GM19467 (cell line): ENCODE measurements around the gene DNMT3L.
"Not testable (repeated sequence)": the region's sequence is repeated elsewhere in the genome, so short reads cannot be mapped to it uniquely, and the experiment has no call there.

Experiments
- ATAC-seq: cut with Tn5 transposase; IDR thresholded peaks from one replicate; pipeline ENCODE4 v1.9.1; 2021; ENCODE audit warnings: mild to moderate bottlenecking, moderate library complexity; ENCODE audit not compliant: unreplicated experiment

The DNMT3L gene

DNA sequence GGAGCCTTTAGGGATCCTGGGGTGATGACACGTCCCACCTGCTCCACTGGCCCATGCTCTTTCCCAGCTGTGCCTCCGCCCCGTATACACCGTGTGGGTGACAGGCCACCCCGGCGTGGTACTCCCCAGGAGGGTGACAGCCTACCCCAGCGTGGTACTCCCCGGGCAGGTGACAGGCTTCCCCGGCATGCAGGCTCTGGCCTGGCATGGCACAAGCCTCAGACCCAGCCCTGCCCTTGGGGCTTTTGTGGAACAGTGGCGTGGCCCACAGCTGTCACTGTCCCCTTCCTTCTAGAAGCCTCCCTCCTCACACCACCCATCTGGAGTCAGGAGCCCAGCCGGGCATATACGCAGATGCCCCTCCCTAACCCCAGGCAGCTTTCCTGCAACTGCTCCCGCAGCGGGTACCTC is 33.5 kb upstream of the DNMT3L start:
- no peak for ATAC-seq

DNA sequence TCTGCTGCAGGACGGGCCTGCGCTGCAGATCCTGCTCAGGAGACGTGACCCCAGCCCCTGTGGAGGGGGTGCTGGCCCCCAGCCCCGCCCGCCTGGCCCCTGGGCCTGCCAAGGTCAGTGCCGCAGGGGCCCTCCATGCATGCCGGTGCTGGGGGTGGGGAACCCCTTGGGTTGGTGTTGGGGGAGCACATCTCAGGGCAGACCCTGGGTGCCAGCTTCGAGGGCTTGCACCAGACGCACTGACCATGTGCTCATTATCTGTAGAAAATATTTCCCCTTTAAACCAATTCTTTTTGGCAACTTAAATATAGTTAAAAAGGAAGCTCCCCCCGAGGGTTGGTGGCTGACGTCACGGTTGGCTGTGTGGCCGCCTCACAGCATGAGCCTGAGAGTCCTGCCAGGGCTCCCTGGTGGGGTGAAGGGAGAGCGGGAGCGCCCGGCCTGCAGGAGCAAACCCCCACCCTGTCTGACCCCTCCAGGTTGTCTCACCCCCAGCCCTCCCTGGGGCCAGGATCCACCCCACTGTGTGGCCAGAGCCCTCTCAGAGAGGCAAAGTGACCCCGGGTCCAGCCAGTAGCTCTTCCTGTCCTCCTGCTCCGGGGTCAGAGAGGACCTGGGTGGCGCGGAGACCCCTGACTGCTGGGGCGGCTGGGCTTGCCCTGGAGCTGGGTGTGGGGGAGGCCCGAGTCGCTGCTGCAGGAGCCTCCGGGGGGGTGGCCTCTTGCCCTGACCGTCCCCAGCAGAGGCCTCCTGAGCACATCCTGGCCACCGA is 32.9 kb upstream of the DNMT3L start:
- ATAC-seq, result no peak

DNA sequence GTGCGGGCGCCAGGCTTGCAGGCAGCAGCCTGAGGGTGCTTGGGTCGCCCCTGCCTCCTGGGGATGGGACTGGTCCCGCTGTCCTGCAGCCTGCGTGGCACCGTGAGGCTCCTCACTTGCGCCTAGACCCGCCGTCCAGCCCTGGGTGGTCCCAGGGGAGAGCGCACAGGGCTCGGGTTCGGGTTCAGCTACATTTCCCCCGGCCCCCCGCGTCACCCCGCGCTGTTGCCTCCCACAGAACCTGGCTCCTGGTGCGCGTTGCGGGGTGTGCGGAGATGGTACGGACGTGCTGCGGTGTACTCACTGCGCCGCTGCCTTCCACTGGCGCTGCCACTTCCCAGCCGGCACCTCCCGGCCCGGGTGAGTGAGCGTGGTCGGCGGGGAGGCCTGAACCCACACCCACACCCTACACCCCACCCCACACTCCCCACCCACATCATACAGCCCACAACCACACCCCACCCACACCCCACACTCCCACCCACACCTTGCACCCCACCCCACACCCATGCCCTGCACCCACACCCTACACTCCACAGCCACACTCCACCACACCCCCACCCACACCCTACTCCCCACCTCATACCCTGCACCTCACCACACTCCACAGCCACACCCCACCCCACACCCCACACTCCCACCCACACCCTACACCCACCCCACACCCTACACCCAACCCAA is 32.0 kb upstream of the DNMT3L start:
- ATAC-seq, result no peak

DNA sequence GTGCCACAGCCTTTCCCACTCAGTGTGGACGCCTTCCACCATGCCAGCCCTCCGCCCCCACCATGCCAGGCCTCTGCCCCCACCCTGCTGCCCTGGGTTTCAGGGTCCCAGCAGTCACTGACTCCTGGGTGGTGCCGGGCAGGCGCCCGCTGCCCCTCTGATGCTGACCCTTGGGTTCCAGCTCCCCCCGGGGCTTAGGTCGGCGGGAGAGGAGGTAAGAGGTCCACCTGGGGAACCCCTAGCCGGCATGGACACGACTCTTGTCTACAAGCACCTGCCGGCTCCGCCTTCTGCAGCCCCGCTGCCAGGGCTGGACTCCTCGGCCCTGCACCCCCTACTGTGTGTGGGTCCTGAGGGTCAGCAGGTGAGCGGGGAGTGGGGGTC is 31.1 kb upstream of the DNMT3L start:
- ATAC-seq, result no peak

DNA sequence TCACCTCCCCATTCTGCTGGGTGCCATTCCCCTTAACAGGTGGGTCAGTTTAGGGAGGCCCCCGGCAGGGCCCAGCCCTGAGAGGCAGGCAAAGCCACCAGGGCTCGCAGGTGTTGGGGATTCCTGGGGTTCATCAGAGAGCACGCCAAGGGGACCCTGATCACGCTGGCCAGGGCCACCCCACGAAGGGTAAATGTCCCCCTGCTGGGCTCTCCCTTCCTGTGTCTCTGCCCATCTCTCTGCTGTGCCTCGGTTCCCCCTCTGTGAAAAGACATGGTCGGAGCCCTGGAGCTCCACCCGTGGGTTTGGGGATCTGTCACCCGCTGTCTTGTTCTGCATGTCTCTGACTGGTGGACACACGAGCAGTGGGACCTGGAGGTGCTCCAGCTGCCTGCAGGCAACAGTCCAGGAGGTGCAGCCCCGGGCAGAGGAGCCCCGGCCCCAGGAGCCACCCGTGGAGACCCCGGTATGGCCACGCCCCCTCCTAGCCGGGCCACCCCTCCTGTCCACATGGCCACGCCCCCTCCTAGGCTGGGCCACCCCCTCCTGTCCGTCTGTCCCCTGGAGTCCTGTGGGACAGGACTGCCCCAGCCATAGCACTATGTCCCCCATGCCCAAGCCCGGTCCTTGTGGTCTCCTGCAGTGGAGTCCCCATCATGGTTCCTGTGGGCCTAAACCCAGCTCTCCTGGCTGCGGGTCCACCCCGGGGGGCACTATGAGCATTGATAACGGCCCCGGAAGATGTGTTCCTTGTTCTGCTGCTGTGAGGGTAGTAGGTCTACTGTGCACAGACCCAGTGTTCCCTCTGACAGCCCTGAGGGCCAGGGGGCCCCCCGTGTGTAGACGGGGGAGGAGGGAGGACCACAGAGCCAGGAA is 30.5 kb upstream of the DNMT3L start:
- ATAC-seq, result no peak

DNA sequence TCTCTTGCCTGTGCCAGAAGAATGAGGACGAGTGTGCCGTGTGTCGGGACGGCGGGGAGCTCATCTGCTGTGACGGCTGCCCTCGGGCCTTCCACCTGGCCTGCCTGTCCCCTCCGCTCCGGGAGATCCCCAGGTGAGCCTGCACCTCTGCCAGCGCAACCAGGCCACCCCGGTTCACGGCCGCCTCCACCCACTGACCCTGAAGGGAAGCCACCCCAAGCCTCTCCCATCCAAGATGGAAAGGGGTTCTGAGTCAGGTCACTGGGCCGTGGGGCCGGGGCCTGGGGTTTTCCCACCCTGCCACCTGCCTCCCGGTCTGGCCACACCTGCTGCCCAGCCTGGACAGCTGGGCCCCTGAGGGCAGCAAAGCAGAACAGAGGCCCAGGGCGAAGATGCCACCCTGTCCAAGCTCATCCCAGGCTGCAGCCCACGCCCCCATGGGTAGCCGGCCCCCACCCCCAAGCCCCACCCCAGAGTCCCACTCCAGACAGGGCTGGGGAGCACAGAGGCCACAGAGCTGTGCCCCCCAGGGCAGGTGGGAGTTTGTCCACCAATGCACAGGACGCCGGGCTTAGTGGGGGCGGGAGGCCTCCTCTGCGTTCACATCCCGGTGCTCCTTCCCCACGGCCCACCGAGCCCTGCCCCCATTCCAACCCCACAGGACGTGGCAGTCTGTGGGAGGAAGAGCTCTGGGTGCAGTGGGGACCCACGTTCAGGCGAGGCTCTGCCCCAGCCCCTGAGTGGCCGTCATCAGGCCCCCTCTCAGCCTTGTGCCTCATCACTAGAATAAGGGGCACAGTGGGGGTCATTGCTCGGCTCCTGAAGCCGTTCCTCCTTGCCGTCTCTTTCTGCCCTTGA is 29.6 kb upstream of the DNMT3L start:
- no peak for ATAC-seq

DNA sequence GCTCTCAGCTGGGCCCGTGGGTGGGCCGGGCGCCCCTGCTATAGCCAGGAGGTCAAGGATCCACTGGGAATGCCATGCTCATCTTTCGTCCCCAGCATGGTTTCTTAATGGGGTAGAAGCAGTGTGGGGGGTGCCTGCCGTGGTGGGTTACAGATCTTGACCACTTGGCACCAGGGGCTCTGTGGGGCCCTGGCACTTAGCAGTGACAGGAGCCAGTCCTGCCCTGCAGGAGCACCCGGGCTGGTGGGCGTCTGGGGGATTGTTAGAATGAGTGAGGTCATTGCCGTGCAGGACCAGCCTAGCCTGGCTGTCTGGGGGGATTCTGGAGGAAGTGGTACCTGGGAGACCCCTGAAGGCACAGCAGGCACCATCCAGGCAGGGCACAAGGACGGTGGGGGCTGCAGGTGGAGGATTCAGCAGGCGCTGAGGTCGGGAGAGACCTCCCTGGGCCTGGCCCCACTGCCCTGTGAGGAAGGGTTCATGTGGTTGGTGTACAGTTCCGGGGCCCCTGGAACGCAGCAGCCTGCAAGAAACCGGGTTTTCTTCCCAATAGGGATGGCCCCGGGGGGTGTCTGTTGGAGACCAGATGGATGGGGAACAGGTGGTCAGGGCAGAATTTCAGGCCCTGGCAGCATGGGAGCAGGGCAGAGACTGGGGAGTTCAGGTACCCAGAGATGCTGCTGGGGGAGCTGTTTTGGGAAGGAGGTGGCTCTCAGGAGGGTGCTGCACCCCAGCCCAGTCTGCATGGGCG is 28.8 kb upstream of the DNMT3L start:
- ATAC-seq, result no peak

DNA sequence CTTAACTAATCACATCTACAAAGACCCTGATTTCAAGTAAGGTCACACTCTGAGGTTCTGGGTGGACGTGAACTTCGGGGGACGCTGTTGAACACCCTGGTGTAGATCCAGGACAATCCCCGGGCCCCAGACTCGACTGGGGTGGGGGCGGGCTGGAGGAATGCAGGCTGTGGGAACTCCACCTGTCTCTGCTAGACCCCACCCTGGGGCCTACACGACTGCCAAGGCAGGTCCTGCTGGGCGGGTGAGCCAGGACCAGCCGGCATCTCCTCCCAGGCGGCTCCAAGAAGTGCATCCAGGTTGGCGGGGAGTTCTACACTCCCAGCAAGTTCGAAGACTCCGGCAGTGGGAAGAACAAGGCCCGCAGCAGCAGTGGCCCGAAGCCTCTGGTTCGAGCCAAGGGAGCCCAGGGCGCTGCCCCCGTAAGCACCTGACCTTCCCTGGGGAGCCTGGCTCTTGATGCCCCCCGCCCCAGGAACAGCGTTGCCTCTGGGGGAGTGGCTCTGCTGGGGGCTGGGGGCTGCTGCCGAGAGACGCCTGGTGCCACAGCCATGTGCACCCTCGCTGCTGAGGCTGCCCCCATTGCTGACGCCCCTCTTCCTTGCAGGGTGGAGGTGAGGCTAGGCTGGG is 27.8 kb upstream of the DNMT3L start:
- ATAC-seq, result no peak

DNA sequence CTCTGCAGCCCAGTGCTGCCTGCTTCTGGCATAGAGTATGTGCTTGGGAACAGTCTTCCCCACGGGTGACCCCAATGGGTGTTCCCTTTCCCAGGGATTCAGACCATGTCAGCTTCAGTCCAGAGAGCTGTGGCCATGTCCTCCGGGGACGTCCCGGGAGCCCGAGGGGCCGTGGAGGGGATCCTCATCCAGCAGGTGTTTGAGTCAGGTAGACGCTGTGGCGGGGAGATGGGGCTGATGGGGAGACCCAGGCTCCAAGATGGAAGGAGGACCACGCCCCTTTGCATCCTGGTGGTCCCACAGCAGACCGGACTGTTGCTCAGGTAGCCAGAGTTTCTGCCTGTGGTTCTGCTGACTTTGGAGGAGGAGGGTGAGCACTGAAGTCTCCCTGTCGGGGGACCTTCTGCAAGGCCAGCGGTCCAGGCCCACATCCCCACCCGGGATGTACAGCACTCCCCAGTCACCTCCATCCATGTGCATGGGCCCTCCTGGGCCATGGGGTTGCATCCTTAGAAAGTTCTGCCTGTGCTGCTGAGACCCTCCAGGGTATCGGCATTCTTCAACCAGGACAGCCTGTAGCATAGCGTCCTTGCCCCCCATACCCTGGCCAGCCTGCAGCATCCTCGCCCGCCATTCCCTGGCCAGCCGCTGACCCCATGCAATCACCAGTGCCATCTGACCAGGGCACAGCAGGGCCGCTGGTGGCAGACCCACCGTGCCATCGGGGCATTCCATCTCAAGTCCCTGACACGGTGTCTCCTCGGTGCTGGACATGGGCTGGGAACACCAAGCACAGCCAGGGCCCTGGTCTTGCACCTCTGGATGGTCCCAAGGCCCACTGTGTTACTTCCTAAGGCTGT is 26.8 kb upstream of the DNMT3L start:
- ATAC-seq, result no peak

DNA sequence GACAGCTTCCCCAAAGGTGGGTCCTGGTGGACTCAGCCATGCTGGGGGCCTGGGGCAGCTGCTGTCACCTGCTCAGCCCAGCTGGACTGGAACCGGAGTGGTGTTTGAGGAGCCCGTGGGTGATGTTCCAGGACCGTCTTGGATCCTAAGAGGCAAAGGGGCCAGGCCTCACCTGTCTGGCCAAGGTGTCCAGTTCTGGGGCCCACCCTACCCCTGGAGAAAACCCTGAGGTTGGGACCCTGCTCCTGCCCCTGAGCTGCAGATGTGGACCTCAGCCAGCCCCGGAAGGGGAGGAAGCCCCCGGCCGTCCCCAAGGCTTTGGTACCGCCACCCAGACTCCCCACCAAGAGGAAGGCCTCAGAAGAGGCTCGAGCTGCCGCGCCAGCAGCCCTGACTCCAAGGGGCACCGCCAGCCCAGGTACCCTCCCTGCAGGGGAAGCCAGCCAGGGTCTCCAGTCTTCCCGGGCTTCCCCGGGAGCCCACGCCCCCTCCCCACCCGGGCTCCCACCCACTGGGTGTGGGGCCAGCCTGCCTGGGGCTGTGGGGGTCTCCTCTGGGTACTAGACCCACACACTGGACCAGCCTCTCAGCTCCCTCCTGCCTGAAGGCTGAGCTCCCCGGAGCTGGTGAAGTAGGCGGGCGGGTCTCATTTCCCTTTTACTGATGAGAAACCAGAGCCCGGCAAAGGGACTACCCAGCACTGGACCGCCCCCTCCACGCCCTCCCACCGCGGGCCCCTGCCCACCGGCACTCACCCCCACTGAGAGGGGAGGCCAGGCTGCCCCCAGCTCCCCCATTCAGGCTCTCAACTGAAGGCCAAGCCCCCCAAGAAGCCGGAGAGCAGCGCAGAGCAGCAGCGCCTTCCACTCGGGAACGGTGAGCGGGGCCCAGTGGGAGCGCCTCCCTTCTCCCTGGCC is 25.3 kb upstream of the DNMT3L start:
- no peak for ATAC-seq

DNA sequence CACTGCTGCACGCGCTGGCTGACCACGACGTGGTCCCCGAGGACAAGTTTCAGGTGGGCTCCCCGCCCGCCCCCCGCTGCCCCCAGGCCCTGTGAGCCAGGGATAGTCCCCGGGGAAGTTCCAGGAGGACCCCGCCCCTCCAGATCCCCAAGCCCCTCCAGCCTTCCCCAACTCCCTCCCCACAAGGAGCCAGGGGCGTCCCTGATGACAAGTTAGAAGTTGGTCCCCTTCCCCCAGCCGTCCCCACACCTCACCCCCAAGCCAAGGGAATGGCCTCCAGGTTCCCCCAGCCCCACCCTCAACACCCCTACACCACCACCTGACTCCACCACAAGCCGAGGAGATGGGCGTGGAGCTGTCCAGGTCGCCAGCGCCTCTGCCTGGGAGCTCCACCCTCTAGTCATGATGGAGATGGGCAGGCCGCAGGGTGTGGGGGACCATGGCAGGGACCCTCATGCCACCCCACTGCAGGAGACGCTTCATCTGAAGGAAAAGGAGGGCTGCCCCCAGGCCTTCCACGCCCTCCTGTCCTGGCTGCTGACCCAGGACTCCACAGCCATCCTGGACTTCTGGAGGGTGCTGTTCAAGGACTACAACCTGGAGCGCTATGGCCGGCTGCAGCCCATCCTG is 24.5 kb upstream of the DNMT3L start:
- no peak for ATAC-seq

DNA sequence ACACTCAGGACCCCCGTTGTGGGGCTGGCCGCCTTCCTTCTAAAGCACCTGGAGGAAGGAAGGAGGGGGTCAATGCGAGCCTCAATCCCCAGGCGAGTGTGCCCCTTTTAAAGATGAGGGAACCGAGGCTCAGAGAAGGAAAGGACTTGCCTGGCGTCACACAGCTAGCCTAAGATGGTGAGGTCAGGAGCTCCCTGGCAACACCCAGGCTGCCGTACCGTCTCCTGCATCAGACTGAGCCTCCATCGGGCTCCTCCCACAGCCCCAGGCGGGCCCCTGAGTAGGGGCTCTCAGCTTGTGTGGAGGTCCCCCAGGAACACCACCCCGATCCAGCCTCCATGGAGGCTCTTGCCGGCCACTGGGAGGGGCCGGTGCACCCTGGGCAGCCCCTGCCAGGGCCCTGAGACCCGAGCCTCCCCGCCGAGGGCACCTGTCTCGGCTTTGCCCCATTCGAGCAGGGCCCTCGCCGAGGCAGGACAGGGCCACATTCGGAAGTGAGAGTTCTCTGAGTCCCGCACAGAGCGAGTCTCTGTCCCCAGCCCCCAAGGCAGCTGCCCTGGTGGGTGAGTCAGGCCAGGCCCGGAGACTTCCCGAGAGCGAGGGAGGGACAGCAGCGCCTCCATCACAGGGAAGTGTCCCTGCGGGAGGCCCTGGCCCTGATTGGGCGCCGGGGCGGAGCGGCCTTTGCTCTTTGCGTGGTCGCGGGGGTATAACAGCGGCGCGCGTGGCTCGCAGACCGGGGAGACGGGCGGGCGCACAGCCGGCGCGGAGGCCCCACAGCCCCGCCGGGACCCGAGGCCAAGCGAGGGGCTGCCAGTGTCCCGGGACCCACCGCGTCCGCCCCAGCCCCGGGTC is 23.7 kb upstream of the DNMT3L start, which contains the start of gene AIRE:
TSS of gene AIRE (plus strand) at position 739 of the 855 bp plus-strand sequence. CDS start 131 bp downstream, outside the sequence.
- ATAC-seq, result no peak

DNA sequence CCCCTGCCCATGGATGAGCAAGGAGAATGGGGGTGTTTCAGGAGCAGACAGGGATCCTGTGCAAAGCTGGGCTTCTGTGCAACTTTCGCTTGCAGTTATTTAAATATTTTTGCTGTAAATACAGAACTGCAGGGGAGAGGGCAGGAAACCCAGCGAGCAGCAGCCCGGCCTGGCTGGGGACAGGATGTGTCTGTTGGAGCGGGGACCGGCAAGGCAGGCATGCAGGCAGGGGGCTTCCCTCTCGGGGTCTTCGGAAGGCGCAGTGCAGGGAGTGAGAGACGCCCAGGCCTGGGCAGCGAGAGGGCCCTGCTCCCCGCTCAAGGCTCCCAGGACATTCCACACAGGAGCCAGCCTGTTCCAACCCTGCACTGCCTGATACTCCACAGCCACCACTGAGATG is 22.3 kb upstream of the DNMT3L start:
- ATAC-seq, result no peak

DNA sequence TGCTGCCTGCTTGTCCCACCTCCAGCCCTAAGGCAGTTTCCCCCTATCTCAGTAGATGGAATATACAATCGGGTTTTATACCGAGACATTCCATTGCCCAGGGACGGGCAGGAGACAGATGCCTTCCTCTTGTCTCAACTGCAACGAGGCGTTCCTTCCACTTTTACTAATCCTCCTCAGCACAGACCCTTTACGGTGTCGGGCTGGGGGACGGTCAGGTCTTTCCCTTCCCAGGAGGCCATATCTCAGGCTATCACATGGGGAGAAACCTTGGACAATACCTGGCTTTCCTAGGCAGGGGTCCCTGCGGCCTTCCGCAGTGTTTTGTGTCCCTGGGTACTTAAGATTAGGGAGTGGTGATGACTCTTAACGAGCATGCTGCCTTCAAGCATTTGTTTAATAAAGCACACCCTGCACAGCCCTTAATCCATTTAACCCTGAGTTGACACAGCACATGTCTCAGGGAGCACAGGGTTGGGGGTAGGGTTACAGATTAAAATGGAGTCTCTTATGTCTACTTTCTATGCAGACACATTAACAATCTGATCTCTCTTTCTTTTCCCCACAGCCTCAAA is 21.6 kb upstream of the DNMT3L start:
- not testable (repeated sequence) for ATAC-seq

DNA sequence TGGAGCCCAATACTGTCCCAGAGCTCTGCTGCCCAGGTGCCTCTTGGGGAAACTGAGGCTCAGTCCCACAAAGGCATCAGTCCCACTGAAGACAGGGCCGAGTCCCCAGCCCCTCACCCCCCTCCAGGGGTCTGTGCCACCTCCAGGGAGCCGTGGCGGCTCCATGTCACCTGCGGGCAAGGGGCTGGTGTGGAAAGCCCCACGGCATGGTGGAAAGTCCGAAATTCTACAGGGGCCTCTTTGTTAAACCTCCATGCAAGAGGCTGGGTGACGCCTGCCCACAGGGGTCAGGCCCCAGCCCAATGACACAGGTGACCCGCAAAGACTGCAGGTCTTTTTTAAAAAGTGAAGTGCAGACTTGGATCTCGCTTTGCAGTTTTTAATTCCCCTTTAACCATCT is 20.7 kb upstream of the DNMT3L start:
- no peak for ATAC-seq

DNA sequence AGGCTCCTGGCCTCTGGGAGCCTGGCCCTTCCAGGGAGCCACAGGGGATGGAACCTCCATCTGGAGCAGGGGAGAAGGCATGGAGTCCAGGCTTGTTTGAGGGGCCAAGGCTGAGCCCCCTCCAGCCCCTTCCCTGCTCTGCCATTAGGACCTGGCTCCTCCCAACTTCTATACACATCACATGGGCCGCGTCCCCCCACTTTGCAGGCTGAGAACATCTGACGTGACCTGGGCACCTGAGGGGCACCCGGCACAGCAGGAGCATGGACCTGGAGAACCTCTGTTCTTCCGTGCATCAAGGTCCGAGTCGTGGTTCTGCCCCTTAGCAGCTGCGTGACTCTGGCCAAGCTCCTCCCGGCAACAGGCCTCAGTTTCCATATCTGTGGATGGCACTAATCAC is 20.1 kb upstream of the DNMT3L start:
- no peak for ATAC-seq
